Measurements from ENCODE around the gene TCEAL1. TPM values are rescaled to one million over a fixed set of nuclear protein-coding genes. Genes with fewer than 3 reads are reported as not detected.

TCEAL1 gene
- total and polyA plus RNA-seq, 2 of the 13 experiments (the other 11 are each of a cell fraction or from before 2014, with no cell fraction given), result 11.2 to 14.8 TPM

DNA sequence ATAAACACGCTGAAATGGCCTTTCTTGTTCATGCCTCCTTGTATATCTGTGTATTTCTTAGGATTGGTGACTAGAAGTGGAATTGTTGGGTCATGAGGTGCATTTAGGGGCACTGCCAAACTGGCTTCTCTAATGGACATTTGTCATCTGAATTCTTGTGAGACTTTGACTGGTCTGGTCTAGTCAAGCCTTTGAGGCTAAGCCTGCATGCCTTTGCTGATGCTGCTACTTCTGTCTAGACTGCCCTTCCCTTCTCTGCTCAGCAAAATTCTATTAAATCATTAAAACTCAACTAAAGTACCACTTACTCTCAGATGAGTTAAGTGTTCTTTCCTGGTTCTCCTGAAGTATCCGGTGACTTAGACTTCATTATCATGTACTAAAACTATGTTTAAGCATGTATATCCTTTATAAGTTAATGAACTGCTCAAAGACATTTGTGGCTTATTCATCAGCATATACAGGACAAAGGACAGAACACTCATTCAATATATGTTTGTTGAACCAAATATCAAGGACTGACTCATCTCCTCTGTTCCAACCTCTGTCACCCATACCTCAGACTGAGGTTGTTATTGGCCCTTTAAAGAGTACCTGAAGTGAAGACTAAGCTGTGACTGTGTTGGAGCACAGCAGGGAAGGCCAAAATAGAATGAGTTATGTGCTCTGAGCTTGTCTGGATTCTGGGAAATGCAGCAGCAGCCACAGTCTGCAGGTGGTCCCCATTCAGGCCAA, 9.0 kb downstream of the TCEAL1 start (continued):
- TF ChIP-seq, protein P1, sequence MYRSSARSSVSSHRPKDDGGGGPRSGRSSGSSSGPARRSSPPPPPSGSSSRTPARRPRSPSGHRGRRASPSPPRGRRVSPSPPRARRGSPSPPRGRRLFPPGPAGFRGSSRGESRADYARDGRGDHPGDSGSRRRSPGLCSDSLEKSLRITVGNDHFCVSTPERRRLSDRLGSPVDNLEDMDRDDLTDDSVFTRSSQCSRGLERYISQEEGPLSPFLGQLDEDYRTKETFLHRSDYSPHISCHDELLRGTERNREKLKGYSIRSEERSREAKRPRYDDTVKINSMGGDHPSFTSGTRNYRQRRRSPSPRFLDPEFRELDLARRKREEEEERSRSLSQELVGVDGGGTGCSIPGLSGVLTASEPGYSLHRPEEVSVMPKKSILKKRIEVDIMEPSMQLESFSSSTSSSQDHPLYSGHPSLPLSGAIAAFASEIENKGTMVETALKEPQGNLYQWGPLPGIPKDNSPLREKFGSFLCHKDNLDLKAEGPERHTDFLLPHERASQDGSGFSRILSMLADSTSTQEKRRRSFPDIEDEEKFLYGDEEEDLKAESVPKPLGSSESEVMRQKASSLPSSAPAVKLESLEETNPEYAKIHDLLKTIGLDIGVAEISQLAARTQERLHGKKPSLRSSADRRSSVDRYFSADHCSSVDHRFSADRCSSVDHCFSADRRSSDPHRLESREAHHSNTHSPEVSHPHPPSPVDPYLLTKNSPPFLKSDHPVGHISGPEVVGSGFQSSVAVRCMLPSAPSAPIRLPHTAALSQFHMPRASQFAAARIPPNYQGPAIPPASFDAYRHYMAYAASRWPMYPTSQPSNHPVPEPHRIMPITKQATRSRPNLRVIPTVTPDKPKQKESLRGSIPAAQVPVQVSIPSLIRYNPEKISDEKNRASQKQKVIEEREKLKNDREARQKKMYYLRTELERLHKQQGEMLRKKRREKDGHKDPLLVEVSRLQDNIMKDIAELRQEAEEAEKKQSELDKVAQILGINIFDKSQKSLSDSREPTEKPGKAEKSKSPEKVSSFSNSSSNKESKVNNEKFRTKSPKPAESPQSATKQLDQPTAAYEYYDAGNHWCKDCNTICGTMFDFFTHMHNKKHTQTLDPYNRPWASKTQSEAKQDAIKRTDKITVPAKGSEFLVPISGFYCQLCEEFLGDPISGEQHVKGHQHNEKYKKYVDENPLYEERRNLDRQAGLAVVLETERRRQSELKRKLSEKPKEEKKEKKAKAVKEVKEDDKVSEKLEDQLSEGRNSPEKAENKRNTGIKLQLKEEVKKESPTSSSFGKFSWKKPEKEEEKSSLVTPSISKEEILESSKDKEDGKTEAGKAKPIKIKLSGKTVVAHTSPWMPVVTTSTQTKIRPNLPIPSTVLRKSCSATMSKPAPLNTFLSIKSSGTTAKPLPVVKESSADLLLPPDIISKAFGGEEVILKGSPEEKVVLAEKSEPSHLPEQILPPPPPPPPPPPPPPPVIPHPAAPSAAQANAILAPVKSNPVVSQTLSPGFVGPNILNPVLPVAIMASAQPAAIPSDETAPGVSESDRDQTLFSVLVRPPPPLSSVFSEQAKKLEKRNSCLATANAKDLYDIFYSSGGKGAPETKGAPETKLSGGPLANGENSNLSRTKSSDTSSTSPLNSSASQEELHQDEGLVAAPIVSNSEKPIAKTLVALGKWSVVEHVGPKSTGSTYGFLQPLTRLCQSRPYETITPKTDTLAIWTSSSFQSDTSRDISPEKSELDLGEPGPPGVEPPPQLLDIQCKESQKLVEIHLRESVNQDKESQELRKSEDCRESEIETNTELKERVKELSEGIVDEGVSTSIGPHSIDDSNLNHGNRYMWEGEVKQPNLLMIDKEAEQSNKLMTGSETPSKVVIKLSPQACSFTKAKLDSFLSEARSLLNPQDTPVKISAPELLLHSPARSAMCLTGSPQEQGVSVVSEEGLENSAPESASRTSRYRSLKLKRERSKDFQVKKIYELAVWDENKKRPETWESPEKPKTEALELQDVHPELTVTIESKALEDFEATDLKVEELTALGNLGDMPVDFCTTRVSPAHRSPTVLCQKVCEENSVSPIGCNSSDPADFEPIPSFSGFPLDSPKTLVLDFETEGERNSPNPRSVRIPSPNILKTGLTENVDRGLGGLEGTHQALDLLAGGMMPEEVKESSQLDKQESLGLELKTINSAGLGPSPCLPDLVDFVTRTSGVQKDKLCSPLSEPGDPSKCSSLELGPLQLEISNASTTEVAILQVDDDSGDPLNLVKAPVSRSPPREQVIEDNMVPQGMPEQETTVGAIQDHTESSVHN (CRISPR knock-in tag; IDR thresholded peaks at IDR 0.05), result no peak
- TF ChIP-seq SIN3B (IDR thresholded peaks at IDR 0.05; ENCODE audit: low read length) (no peak), ZSCAN9 (CRISPR knock-in tag; IDR thresholded peaks at IDR 0.05; ENCODE audit: borderline replicate concordance) (no peak)
- TF ChIP-seq, protein P2, sequence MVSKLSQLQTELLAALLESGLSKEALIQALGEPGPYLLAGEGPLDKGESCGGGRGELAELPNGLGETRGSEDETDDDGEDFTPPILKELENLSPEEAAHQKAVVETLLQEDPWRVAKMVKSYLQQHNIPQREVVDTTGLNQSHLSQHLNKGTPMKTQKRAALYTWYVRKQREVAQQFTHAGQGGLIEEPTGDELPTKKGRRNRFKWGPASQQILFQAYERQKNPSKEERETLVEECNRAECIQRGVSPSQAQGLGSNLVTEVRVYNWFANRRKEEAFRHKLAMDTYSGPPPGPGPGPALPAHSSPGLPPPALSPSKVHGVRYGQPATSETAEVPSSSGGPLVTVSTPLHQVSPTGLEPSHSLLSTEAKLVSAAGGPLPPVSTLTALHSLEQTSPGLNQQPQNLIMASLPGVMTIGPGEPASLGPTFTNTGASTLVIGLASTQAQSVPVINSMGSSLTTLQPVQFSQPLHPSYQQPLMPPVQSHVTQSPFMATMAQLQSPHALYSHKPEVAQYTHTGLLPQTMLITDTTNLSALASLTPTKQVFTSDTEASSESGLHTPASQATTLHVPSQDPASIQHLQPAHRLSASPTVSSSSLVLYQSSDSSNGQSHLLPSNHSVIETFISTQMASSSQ (IDR thresholded peaks at IDR 0.05; ENCODE audit: low read depth), result no peak
- TF ChIP-seq, protein P2 (CRISPR knock-in tag; IDR thresholded peaks at IDR 0.05; ENCODE audit: borderline replicate concordance), result no peak
